Lung (tissue), 12 donors: ENCODE data around the gene PAQR9. TPM values are rescaled to one million over a fixed set of nuclear protein-coding genes. Genes with fewer than 3 reads are reported as not detected.

Experiments used
- ATAC-seq: fragments of 200-7000 bp; cut with Tn5 transposase; one replicate; pipeline ENCODE4 v1.9.1; 2020; ENCODE audit warnings: moderate number of reproducible peaks; ENCODE audit not compliant: insufficient read depth, low FRiP score
- DNase-seq, 3 donors: peaks; one replicate each; pipeline ENCODE4 v3.0.0-alpha.2; 2013 to 2017
- H3K27ac ChIP-seq, 2 donors: one replicate each; pipeline ENCODE4 v1.5.1; 2013; ENCODE audit warnings: mild to moderate bottlenecking in 2 of 2, moderate library complexity in 2 of 2, control low read depth in 1 of 2, inconsistent platforms in 1 of 2, low read depth in 1 of 2, low read length in 1 of 2
- H3K27me3 ChIP-seq, 3 donors: one replicate each; pipeline ENCODE4 v1.5.1; 2013; ENCODE audit warnings: low read length in 2 of 3; ENCODE audit not compliant: control insufficient read depth in 3 of 3, insufficient read depth in 3 of 3
- H3K36me3 ChIP-seq, 4 donors: one replicate each; pipeline ENCODE4 v1.5.1; 2013; ENCODE audit warnings: low read length in 4 of 4, mild to moderate bottlenecking in 1 of 4, moderate library complexity in 1 of 4; ENCODE audit not compliant: control insufficient read depth in 4 of 4, insufficient read depth in 4 of 4
- H3K4me1 ChIP-seq, 5 donors: one replicate each; pipeline ENCODE4 v1.5.1; 2013; ENCODE audit warnings: low read length in 5 of 5, mild to moderate bottlenecking in 2 of 5, moderate library complexity in 1 of 5; ENCODE audit not compliant: control insufficient read depth in 5 of 5, insufficient read depth in 5 of 5
- H3K4me3 ChIP-seq: one replicate; pipeline ENCODE4 v1.5.1; 2013; ENCODE audit warnings: mild to moderate bottlenecking, control low read depth, moderate library complexity
- H3K9ac ChIP-seq, 2 donors: one replicate each; pipeline ENCODE4 v1.5.1; 2013; ENCODE audit warnings: low read length in 2 of 2, control low read depth in 1 of 2; ENCODE audit not compliant: insufficient read depth in 1 of 2
- H3K9me3 ChIP-seq, 4 donors: one replicate each; pipeline ENCODE4 v1.5.1; 2013; ENCODE audit warnings: low read length in 3 of 4, mild to moderate bottlenecking in 1 of 4, moderate library complexity in 1 of 4; ENCODE audit not compliant: control insufficient read depth in 4 of 4, insufficient read depth in 3 of 4
- CTCF ChIP-seq: IDR thresholded peaks from 2 replicates; pipeline ENCODE4 v1.5.1; 2012; ENCODE audit warnings: mild to moderate bottlenecking; ENCODE audit errors: control extremely low read depth, extremely low read depth
- WGBS, 2 donors: extraction: QIAGEN DNeasy Blood & Tissue Kit; methylation state at CpG; one replicate each; pipeline ENCODE4 v1.1.7; 2013; 5-methylcytosine and 5-hydroxymethylcytosine counted together
- polyA plus RNA-seq, 2 donors: library from polyadenylated mRNA; stranded (reverse); fragments of 200-250 nt; gene quantifications; one replicate each; pipeline ENCODE4 v1.2.1, GENCODE V29; 2013
- total RNA-seq, 2 donors: library from RNA; depleted of rRNA in 1 of 2; stranded (reverse); fragments of >200 nt in 1 of 2; gene quantifications; one replicate each; pipeline ENCODE4 v1.2.1, GENCODE V29; 2014 to 2021
- donor health status: control.
- donor health status: control.
- donor health status: Bipolar disorder and iron deficiency.
- donor health status: healthy.
- donor health status: DM: yes; HTN: yes; CAD: no.

The PAQR9 gene
- total and polyA plus RNA-seq, 4 donors: not detected

GRCh38 chr3:142931222-142931621 lies 32.3 kb downstream of the PAQR9 start:
- no peak overlapping the region for H3K27ac ChIP-seq
- DNase-seq (no peak), ATAC-seq (no peak)
- no peak overlapping the region for H3K4me3 ChIP-seq
- TF ChIP-seq CTCF: no peak
- H3K4me1 ChIP-seq: peaks cover 0 to 2% (median 0%) of the 10 kb centered on the region in 5 donors
- H3K9ac ChIP-seq: no peak overlapping the region
- peaks cover 0 to 2% (median 0%) of the 10 kb centered on the region in 4 donors for H3K9me3 ChIP-seq
- WGBS, 2 donors: 70 to 78% methylated on average over 6 of the region's 6 CpGs
- H3K36me3 ChIP-seq: no peaks in the 10 kb centered on the region
- H3K27me3 ChIP-seq: peaks cover 0 to 2% (median 0%) of the 10 kb centered on the region in 3 donors

DNA sequence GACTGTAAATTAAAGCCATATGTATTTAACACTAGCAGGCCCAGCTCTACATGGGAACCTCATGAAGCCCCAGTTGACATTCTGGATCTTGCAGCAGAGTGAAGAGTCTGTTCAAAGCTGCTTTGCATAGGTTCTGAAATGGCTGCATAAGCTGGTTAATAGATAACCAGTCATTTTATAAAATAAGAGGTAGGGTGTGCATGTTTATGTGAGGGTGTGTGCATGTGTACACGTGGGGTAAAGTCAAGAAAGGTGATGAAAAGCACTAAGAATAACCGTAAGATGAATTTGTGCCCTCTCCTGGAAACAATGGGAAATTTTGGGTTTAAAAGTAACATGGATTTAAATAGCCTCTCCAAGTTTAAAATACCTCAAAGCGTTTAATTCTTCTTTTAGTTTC lies 33.0 kb downstream of the PAQR9 start:
- TF ChIP-seq CTCF: no peak
- Histone ChIP-seq H3K4me3 (no peak overlapping the region), H3K36me3 (no peaks in the 10 kb centered on the region), H3K9ac (no peak overlapping the region), H3K9me3 (peaks cover 0 to 2% (median 0%) of the 10 kb centered on the region in 4 donors), H3K4me1 (peaks cover 0 to 2% (median 0%) of the 10 kb centered on the region in 5 donors), H3K27me3 (peaks cover 0 to 2% (median 0%) of the 10 kb centered on the region in 3 donors), H3K27ac (no peak overlapping the region)
- no peak for DNase-seq
- whole genome bisulfite sequencing, 2 donors: 58 to 72% methylated on average over 3 of the region's 3 CpGs
- ATAC-seq: no peak

GRCh38 chr3:142929890-142930289 lies 33.6 kb downstream of the PAQR9 start:
- H3K9ac ChIP-seq: no peak overlapping the region
- no peak overlapping the region for H3K27ac ChIP-seq
- peaks cover 0 to 2% (median 0%) of the 10 kb centered on the region in 5 donors for H3K4me1 ChIP-seq
- WGBS, 2 donors: 62 to 94% methylated on average over 3 of the region's 3 CpGs
- no peak for TF ChIP-seq CTCF
- ATAC-seq (no peak), DNase-seq (no peak)
- H3K9me3 ChIP-seq: peaks cover 0 to 2% (median 0%) of the 10 kb centered on the region in 4 donors
- no peak overlapping the region for H3K4me3 ChIP-seq
- H3K36me3 ChIP-seq: no peaks in the 10 kb centered on the region
- peaks cover 0 to 2% (median 0%) of the 10 kb centered on the region in 3 donors for H3K27me3 ChIP-seq

- peaks cover 0 to 2% (median 0%) of the 10 kb centered on the region in 3 donors for H3K27me3 ChIP-seq
- TF ChIP-seq CTCF: no peak
- no peaks in the 10 kb centered on the region for H3K9me3 ChIP-seq
- DNase-seq (no peak), ATAC-seq (no peak)
- H3K4me1 ChIP-seq: peaks cover 0 to 2% (median 0%) of the 10 kb centered on the region in 5 donors
- no peak overlapping the region for H3K9ac ChIP-seq
- WGBS, 2 donors: 19 to 28% methylated on average over 3 of the region's 3 CpGs
- no peak overlapping the region for H3K27ac ChIP-seq
- H3K36me3 ChIP-seq: no peaks in the 10 kb centered on the region
- H3K4me3 ChIP-seq: no peak overlapping the region
Measured at GRCh38 chr3:142929109-142929508, 34.4 kb downstream of the PAQR9 start.
